Iris pigment epithelial cell (primary cell): ENCODE results near the gene MXRA8.

ENCODE experiments used
- DNase-seq: peaks from one replicate; pipeline ENCODE4 v3.0.0-alpha.2; 2011; ENCODE audit warnings: low read depth

MXRA8 gene

DNA sequence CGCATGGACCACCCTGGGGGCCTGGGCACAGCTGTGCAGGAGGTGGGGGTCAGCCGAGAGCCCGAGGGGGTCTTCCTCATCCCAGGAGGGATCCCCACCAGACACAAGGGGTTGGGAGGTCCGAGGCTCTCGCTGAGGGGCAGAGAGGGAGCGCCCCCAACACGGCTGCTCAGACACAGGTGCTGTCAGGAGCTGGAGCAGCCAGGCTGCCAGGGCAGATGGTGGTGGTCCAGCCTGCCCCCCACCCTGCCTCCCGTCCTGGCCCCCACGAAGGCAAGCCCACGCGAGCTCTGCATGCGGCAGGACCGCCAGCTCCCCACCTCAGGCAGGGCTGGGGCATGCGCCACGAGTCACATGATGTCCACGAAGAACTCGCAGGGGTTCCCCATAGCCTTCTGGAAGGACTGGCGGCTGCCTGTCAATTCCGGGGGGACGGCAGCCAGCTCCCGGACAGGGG is 22.5 kb downstream of the MXRA8 start:
- DNase-seq = no peak

DNA sequence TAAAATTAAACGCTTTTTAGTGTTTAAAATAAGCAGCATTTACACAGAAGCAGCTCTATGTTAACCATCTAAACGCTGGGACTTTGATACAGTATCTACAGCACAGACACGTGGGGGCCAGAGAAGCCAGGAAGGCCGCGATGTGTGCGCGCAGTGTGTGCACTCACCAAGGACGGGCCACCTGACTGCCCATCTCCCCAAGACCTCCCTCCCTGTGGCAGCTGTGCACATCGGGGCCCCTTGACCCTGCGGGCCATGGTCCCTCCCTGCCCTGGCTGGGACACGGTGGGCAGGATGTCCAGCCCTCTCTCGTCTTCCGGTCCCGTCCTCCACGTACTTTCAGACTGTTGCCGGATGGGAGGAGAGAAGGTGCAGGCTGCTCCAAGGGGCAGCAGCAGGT is 23.1 kb downstream of the MXRA8 start:
- no peak for DNase-seq

DNA sequence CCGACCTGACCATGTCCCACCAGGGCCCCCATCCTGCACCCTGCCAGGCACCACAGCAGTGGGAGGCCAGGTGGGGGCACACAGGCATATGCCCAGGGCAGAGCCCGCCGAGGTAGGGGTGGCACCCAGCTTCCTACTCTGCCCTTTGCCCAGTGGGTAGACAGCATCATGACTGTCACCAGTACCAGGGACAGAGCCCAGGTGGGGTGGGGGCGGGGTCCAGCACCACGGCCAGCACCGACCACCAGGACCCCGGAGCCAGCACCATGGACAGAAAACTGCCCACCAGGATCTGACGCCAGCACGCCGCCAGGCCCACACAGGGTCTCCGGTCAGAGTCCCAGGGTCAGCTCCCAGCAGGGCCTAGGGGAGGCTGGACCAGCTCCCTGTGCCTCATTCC is 23.5 kb downstream of the MXRA8 start:
- no peak for DNase-seq

DNA sequence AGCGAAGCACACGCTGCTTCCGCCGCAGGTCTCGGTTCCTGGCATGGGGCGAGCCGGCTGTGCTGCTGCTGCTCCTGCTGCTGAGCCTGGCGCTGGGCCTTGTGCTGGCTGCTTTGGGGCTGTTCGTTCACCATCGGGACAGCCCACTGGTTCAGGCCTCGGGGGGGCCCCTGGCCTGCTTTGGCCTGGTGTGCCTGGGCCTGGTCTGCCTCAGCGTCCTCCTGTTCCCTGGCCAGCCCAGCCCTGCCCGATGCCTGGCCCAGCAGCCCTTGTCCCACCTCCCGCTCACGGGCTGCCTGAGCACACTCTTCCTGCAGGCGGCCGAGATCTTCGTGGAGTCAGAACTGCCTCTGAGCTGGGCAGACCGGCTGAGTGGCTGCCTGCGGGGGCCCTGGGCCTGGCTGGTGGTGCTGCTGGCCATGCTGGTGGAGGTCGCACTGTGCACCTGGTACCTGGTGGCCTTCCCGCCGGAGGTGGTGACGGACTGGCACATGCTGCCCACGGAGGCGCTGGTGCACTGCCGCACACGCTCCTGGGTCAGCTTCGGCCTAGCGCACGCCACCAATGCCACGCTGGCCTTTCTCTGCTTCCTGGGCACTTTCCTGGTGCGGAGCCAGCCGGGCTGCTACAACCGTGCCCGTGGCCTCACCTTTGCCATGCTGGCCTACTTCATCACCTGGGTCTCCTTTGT is 24.7 kb downstream of the MXRA8 start:
- DNase-seq = no peak

DNA sequence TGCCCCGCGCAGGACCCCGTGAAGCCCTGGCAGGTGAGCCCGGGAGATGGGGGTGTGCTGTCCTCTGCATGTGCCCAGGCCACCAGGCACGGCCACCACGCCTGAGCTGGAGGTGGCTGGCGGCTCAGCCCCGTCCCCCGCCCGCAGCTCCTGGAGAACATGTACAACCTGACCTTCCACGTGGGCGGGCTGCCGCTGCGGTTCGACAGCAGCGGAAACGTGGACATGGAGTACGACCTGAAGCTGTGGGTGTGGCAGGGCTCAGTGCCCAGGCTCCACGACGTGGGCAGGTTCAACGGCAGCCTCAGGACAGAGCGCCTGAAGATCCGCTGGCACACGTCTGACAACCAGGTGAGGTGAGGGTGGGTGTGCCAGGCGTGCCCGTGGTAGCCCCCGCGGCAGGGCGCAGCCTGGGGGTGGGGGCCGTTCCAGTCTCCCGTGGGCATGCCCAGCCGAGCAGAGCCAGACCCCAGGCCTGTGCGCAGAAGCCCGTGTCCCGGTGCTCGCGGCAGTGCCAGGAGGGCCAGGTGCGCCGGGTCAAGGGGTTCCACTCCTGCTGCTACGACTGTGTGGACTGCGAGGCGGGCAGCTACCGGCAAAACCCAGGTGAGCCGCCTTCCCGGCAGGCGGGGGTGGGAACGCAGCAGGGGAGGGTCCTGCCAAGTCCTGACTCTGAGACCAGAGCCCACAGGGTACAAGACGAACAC is 25.4 kb downstream of the MXRA8 start:
- no peak for DNase-seq

DNA sequence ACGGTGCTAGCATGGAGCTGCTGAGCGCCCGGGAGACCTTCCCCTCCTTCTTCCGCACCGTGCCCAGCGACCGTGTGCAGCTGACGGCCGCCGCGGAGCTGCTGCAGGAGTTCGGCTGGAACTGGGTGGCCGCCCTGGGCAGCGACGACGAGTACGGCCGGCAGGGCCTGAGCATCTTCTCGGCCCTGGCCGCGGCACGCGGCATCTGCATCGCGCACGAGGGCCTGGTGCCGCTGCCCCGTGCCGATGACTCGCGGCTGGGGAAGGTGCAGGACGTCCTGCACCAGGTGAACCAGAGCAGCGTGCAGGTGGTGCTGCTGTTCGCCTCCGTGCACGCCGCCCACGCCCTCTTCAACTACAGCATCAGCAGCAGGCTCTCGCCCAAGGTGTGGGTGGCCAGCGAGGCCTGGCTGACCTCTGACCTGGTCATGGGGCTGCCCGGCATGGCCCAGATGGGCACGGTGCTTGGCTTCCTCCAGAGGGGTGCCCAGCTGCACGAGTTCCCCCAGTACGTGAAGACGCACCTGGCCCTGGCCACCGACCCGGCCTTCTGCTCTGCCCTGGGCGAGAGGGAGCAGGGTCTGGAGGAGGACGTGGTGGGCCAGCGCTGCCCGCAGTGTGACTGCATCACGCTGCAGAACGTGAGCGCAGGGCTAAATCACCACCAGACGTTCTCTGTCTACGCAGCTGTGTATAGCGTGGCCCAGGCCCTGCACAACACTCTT is 26.2 kb downstream of the MXRA8 start:
- DNase-seq = no peak

DNA sequence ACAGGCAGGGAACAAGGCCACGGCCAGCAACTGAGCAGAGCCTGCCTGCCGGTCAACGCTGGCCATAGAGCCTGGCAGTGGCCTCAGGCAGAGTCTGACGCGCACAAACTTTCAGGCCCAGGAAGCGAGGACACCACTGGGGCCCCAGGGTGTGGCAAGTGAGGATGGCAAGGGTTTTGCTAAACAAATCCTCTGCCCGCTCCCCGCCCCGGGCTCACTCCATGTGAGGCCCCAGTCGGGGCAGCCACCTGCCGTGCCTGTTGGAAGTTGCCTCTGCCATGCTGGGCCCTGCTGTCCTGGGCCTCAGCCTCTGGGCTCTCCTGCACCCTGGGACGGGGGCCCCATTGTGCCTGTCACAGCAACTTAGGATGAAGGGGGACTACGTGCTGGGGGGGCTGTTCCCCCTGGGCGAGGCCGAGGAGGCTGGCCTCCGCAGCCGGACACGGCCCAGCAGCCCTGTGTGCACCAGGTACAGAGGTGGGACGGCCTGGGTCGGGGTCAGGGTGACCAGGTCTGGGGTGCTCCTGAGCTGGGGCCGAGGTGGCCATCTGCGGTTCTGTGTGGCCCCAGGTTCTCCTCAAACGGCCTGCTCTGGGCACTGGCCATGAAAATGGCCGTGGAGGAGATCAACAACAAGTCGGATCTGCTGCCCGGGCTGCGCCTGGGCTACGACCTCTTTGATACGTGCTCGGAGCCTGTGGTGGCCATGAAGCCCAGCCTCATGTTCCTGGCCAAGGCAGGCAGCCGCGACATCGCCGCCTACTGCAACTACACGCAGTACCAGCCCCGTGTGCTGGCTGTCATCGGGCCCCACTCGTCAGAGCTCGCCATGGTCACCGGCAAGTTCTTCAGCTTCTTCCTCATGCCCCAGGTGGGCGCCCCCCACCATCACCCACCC is 27.0 kb downstream of the MXRA8 start, which contains the start of gene TAS1R3:
TSS of gene TAS1R3 (plus strand) at position 213 of the 898 bp plus-strand sequence. CDS start at position 279, 66 bp downstream.
- no peak for DNase-seq

DNA sequence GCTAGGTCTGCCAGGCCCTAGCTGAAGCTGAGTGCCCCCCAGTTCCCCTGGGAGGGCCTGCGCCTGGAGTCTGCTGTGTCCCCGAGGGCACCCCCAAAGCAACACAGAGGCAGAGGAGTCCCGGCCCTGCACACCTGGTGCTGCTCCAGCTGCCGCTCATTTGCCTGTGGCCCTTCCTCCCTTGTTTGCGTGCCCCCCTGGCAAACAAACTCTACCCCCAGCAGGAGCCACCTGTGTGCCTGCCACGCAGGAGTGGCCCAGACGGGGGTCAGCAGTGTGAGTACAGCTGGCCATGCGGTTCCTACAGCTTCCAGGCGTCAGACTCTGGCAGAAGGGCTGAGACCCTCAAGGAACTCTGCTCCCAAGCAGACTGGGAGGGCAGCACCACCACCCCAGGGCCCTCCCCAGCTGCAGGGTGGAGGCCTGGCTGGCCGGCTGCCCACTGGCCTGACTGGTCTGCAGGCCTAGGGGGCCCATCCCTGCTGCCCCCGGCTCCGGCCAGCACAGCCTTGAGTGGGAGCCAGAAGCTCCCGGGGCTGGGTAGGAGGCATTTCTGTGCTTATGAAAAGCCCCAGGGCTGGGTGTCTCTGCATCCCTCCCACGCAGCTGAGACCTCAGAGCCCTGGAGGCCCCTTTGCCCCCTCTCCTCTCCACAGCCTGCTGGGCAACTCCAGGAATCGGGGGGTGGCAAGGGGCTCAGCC is 27.8 kb downstream of the MXRA8 start:
- DNase-seq = no peak

DNA sequence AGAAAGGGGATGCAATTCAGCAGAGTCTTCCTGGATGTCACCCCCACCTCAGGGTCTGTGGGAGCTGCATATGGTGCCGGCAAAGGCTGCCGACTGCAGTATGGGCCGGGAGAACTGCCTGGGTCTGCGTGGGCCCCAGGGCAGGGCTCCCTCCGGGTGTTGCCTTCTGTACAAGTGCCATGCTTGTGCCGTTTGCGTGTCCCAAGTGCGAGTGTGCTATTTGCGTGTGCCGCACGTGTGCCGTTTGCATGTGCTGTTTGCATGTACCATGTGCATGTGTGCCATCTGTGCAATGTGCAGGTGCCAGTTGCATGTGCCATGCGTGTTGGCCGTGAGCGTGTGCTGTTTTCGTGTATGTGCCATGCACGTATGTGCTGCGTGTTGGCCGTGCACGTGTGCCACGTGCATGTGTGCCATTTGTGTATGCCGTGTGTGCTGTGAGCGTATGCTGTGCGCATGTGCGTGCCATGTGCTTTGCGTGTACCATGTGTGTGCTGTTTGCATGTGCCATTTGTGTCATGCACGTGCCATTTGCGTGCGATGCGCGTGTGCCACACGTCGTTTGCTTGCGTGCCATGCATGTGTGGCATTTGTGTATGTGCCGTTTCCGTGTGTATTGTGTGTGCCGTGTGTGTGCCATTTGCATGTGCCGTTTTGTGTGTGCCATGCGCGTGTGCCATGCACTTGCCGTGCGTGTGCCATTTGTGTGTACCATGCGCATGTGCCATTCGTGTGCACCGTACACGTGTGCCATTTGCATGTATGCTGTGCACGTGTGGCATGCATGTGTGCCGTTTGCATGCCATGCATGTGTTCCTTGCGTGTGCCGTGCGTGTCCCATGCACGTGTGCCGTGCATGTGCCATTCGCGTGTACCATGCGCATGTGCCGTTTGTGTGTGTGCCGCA is 28.8 kb downstream of the MXRA8 start:
- no peak for DNase-seq

DNA sequence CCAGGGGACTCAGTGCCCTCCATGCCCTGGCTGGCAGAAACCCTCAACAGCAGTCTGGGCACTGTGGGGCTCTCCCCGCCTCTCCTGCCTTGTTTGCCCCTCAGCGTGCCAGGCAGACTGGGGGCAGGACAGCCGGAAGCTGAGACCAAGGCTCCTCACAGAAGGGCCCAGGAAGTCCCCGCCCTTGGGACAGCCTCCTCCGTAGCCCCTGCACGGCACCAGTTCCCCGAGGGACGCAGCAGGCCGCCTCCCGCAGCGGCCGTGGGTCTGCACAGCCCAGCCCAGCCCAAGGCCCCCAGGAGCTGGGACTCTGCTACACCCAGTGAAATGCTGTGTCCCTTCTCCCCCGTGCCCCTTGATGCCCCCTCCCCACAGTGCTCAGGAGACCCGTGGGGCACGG is 30.1 kb downstream of the MXRA8 start:
- no peak for DNase-seq

DNA sequence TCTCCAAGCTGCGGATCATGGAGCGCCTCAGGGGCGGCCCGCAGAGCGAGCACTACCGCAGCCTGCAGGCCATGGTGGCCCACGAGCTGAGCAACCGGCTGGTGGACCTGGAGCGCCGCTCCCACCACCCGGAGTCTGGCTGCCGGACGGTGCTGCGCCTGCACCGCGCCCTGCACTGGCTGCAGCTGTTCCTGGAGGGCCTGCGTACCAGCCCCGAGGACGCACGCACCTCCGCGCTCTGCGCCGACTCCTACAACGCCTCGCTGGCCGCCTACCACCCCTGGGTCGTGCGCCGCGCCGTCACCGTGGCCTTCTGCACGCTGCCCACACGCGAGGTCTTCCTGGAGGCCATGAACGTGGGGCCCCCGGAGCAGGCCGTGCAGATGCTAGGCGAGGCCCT is 31.1 kb downstream of the MXRA8 start:
- no peak for DNase-seq

DNA sequence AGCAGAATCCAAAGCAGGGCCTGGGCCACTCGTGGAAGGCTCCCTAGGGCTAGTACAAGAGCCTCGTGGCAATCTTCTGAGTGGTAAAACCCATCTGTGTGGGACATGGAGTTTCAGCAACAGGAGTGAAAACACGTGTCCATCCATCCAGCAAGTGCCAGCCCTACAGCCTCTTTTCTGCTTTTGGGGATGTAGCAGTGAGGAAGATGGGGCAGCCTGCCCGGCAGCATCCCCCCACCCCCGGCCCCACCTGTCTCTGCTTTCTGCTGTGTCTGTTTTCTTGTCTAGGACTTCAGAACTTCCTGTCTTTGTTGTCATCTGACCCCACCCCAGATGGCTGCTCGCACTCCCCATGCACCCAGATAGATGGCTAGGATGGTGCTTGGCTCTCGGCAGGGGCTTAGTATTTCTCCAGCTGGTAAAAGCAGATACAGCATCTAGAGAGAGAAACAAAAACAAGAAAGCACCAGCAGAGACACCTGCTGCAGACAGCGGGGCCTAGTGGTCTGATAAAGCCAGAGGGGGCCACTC is 32.2 kb downstream of the MXRA8 start:
- no peak for DNase-seq

DNA sequence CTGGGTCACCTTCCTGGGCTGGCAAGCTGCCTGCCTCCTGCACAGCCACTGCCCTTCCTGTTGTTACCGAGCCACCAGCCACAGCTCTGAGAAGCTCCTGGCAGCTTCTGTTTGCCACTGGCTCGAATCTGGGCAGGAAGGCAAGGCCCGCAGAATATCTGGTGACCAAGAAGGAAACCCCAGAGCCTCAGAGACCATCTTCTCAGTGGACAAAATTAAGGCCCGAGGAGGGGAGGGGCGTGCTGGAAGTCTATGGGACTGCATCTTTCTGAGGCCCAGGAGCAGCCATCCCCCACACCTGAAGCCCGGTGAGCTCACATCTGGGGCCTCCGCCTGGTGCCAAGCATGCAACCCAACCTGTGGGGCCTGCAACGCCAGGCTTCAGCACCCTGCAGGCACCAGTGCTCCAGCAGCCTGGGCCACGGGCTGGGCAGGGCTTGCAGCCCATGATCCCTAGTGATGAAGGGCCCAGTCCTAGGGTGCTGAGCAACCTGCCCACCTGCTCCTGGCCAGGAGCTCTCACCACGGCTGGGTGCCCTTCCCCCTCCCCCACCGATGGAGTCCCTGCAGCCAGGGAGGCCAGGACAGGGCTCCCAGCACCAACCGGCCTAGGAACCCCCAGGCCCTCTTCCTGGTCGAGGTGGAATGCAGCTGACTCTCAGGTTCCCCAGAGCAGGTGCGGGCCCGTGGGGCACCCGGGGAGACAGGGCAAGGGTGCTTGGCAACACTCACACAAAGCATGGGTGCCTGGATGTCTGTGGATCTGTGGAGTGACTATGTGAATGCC is 32.9 kb downstream of the MXRA8 start:
- DNase-seq = no peak

DNA sequence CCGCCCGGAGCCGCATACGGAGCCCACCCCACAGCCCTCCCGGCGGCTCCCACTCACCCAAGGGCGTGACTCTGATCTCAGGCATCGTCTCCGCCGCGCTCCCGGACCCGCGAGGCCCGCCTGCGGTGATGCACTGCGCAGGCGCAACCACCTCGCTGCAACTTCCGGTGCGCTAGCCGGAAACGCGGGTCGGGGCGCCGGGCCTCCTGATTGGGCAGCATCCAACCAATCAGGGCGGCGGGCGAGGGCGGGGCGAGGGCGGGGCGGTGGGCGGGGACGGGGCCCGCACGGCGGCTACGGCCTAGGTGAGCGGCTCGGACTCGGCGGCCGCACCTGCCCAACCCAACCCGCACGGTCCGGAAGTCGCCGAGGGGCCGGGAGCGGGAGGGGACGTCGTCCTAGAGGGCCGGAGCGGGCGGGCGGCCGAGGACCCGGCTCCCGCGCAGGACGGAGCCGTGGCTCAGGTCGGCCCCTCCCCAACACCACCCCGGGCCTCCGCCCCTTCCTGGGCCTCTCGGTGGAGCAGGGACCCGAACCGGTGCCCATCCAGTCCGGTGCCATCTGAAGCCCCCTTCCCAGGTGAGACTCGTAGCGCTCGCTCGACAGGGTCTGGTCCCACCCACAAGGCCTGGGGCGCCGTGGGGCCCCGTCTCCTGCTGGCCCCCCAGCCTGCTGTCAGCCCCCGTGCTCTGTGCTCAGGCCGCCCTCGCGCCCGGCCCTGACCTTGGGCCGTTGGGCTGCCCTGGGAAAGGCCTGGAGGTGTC is 33.6 kb downstream of the MXRA8 start, which contains the start of the genes CPTP and INTS11:
TSS of gene CPTP (plus strand) at position 279 of the 764 bp plus-strand sequence. CDS start 2,109 bp downstream, outside the sequence.
TSS of gene INTS11 (minus strand) at position 137 of the 764 bp plus-strand sequence. CDS start at position 85, 52 bp downstream.
- DNase-seq = peak; percentile 86

DNA sequence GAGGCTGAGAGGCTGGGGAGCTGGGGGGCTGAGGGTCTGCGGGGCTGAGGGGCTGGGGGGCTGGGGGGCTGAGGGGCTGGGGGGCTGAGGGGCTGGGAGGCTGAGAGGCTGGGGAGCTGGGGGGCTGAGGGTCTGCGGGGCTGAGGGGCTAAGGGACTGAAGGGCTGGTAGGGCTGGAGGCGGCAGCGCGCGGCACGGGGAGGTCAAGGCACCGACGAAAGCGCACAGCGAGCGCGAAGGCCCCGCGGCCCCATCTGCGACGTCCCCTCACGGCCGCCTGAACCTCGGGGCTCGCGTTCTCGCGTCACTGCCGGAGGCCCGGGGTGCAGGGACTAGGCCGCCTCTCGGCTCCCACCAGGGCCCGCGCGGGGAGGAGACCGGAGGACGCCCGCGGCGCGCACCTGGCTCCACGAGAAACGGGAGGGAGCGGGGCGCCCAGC is 34.3 kb downstream of the MXRA8 start:
- no peak for DNase-seq

DNA sequence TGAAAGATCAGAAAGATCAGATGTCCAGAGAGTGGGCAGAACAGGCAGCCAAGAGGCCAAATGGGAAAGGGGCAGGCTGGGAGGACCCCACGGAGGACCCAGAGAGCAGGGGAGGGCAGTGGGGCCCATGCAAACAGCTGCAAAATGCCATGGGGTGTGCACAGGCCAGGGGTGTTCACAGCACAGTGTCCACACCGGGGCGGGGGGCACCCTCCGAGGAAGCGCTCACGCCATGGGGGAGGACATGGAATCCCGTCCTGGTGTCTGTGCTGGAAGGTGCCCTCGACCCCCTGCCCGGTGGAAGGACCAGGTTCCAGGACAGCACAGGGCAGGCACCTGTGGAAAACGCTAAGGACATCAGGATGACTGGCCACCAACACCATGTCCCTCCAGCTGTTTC is 35.4 kb downstream of the MXRA8 start:
- DNase-seq = no peak

DNA sequence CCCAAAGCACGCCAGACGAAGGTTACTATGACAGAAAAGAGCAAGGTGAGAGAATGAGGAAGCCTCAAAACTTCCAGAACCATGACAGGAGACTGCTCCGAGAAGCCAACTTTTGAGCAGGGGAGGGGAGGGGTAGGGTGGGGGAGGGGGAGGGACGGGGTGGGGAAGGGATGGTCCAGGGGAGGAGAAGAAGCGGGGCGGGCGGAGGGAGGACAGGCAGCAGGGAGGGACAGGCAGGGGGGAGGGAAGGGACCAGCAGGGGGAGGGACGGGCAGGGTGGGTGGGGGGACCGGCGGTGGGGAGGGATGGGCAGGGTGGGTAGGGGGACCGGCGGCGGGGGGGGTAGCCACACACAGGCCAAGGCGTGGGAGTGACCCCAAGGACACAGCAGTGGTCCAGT is 35.9 kb downstream of the MXRA8 start:
- no peak for DNase-seq

DNA sequence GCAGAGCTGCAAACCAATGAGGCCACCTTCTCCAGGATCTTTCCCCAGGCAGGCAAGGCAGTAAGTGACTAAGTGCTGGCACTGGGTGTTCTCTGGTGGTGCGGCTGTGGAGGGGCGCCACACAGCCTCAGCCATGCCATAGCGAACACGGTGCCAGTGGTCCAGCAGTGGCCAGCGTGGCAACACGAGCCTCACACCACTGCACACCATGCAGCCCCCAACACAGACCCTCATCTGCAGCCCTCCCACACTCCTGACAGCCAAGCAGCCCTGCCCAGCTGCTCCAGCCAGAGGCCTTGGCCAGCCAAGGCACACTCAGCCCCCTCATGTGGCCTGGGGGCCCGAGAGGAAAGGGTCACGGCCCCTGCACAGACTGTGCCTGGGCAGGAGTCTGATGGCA is 36.9 kb downstream of the MXRA8 start:
- no peak for DNase-seq
